Kidney (tissue), 14 donors: ENCODE results near the gene CDKN2AIPNL. TPM values are rescaled to one million over a fixed set of nuclear protein-coding genes. Genes with fewer than 3 reads are reported as not detected.

ENCODE experiments used
- DNase-seq, 5 donors: peaks; one replicate each; pipeline ENCODE4 v3.0.0-alpha.2; 2013 to 2020
- FAIRE-seq: peaks from 2 replicates; lab custom pipeline; 2012; peaks lifted over from hg19 to GRCh38; lab: Jason Lieb, UNC
- H3K27ac ChIP-seq, 2 donors: one replicate each; pipeline ENCODE4 v1.7.0; 2013; ENCODE audit warnings: low read depth in 2 of 2, low read length in 2 of 2, inconsistent platforms in 1 of 2
- H3K27me3 ChIP-seq: one replicate; pipeline ENCODE4 v1.7.1; 2013; ENCODE audit warnings: low read length, inconsistent platforms; ENCODE audit not compliant: control insufficient read depth, insufficient read depth
- H3K36me3 ChIP-seq, 3 donors: one replicate each; pipeline versions ENCODE4 v1.7.0 to v1.7.1; 2013; ENCODE audit warnings: low read length in 3 of 3, control low read depth in 1 of 3, inconsistent platforms in 1 of 3; ENCODE audit not compliant: insufficient read depth in 3 of 3, control insufficient read depth in 2 of 3
- H3K4me1 ChIP-seq, 3 donors: one replicate each; pipeline versions ENCODE4 v1.7.0 to v1.7.1; 2013; ENCODE audit warnings: low read length in 3 of 3, inconsistent platforms in 1 of 3, low read depth in 1 of 3; ENCODE audit not compliant: control insufficient read depth in 2 of 3, insufficient read depth in 2 of 3
- H3K4me3 ChIP-seq, 3 donors: one replicate each; pipeline versions ENCODE4 v1.7.0 to v1.8.1; 2013; ENCODE audit warnings: low read length in 3 of 3, control low read depth in 1 of 3, inconsistent platforms in 1 of 3
- H3K9ac ChIP-seq, 3 donors: one replicate each; pipeline versions ENCODE4 v1.7.0 to v1.7.1; 2013; ENCODE audit warnings: low read length in 3 of 3, control low read depth in 1 of 3, inconsistent platforms in 1 of 3
- H3K9me3 ChIP-seq, 3 donors: one replicate each; pipeline versions ENCODE4 v1.7.0 to v1.7.1; 2013; ENCODE audit warnings: low read length in 3 of 3, control low read depth in 1 of 3, inconsistent platforms in 1 of 3; ENCODE audit not compliant: control insufficient read depth in 2 of 3, insufficient read depth in 1 of 3
- intact Hi-C: fragments of 100-400 bp; cut with DNase I; formaldehyde crosslinking; loops from one replicate; pipeline ENCODE4 v1.11.1; 2022
- polyA plus RNA-seq: library from polyadenylated mRNA; stranded (reverse); fragments of 350-450 nt; fragmentation: Illumina TruSeq; extraction: RNeasy Lipid Tissue Mini Kit (QIAGEN cat#74804); gene quantifications from one replicate; pipeline ENCODE4 v1.2.3, GENCODE V29; 2014; ENCODE audit warnings: low read depth, low replicate concordance; ENCODE audit not compliant: insufficient read depth
- total RNA-seq: library from RNA; stranded (reverse); fragmentation: NEBNext Ultra II Directional; extraction: Animal tissue kit (Norgen Biotek cat#: 25700); gene quantifications from one replicate; pipeline ENCODE4 v1.2.1, GENCODE V29; 2021
- TF ChIP-seq, protein P1 (sequence below): IDR thresholded peaks from 3 replicates; pipeline ENCODE4 v1.5.1; 2012; ENCODE audit warnings: mild to moderate bottlenecking, moderate library complexity, borderline replicate concordance; ENCODE audit not compliant: insufficient read depth; ENCODE audit errors: extremely low read depth
- donor health status: control.
- donor health status: control.
- donor health status: control.
- donor health status: control.
- donor health status: control.
- donor health status: DM: yes; HTN: yes; CAD: no.
- donor health status: Normal renal cell carcinoma (clear cell type).

Gene CDKN2AIPNL
- total and polyA plus RNA-seq, 2 donors from 2014 or later = 19.0 to 38.2 TPM

DNA sequence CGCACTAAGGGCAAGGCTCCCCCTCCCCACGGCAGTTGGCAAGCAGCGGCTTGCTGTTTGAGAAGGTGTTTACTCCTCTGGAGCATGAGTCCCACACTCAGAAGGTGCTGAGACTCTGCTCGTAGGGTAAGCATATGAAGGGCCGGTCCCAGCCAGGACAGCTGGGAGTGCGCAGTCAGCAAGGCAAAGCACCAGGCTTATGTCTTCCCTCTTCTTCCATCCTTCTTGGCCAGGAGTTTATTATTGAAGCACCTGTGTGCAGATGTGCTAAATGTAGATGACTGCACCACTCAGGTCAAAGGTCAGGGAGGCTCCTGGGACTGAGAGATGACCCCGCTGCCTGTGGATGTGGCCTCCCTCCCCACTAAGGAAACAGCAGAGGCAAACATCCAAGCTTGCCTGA lies 27.0 kb upstream of the CDKN2AIPNL start:
- intact Hi-C loops = no loop called here
- Histone ChIP-seq H3K4me1 (peaks cover 0 to 30% (median 27%) of the 10 kb centered on the region in 3 donors), H3K36me3 (no peaks in the 10 kb centered on the region), H3K9ac (no peak overlapping the region), H3K9me3 (no peaks in the 10 kb centered on the region), H3K27ac (no peak overlapping the region), H3K27me3 (no peaks in the 10 kb centered on the region), H3K4me3 (no peak overlapping the region)
- FAIRE-seq (no peak), DNase-seq (no peak)
- TF ChIP-seq, protein P1, sequence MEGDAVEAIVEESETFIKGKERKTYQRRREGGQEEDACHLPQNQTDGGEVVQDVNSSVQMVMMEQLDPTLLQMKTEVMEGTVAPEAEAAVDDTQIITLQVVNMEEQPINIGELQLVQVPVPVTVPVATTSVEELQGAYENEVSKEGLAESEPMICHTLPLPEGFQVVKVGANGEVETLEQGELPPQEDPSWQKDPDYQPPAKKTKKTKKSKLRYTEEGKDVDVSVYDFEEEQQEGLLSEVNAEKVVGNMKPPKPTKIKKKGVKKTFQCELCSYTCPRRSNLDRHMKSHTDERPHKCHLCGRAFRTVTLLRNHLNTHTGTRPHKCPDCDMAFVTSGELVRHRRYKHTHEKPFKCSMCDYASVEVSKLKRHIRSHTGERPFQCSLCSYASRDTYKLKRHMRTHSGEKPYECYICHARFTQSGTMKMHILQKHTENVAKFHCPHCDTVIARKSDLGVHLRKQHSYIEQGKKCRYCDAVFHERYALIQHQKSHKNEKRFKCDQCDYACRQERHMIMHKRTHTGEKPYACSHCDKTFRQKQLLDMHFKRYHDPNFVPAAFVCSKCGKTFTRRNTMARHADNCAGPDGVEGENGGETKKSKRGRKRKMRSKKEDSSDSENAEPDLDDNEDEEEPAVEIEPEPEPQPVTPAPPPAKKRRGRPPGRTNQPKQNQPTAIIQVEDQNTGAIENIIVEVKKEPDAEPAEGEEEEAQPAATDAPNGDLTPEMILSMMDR = no peak

DNA sequence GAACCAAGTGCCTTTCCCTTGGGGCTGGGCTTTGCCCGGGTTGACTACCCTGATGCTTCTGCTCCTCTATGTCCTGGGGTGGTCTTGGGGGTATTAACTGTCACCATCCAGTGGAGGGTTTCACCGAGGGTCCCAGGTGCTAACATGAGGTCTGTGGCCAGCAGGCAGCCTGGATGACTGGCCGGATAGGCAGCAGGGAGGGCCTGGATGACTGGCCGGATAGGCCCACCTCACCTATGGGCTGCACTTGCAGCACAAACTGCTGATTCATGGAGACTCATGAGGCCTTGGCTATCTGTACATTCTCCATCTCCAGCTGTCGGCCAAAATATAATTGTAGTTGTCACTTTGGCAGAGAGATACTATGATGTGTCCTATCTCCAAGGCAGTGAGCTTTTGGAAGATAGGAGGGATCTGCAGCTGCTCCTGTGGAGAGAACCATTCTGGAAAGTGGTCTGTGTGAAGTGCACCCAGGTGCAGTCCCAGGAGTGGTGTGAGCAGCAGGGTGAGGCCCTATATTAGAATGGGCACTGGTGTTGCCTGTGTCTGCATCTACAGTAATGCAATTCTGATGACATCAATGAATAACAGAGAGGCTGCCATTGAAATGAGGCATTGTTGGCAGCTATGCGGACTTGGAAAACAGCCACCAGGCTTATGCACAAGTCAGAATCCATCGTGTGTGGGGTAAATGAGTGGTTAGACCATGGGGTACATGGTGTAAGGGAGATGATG lies 26.3 kb upstream of the CDKN2AIPNL start:
- intact Hi-C loops = no loop called here
- FAIRE-seq (no peak), DNase-seq (no peak)
- no peaks in the 10 kb centered on the region for H3K9me3 ChIP-seq
- no peak overlapping the region for H3K27ac ChIP-seq
- TF ChIP-seq, protein P1 = no peak
- H3K4me1 ChIP-seq = peaks cover 0 to 30% (median 27%) of the 10 kb centered on the region in 3 donors
- no peaks in the 10 kb centered on the region for H3K27me3 ChIP-seq
- no peak overlapping the region for H3K9ac ChIP-seq
- no peak overlapping the region for H3K4me3 ChIP-seq
- no peaks in the 10 kb centered on the region for H3K36me3 ChIP-seq

DNA sequence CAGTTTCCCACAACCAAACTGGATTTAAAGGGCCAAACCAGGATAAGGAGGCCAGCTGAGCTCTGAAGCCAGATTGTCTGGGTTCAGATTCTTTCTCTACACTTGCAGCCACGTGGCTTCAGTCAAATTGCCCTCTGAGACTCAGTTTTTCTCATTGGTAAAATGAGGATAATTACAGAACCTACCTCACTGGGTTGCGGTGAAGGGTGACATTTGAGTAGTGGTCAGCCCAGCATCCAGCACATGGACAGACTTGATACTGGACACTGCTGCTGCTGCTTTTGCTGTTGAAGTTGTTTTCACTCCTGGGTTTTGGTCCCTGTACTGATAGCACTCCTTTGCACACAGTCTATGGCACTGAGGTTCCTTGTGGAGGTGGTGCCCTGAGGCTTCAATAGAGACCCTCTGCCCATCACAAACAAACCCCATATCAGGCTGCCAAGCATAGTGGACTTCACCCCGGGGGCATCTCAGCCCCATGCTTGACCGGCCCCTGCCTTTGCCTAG lies 25.7 kb upstream of the CDKN2AIPNL start:
- no peak overlapping the region for H3K4me3 ChIP-seq
- H3K9me3 ChIP-seq = no peaks in the 10 kb centered on the region
- DNase-seq (no peak), FAIRE-seq (no peak)
- no peak overlapping the region for H3K9ac ChIP-seq
- H3K4me1 ChIP-seq = peaks cover 0 to 30% (median 27%) of the 10 kb centered on the region in 3 donors
- TF ChIP-seq, protein P1 = no peak
- no peak overlapping the region for H3K27ac ChIP-seq
- no peaks in the 10 kb centered on the region for H3K36me3 ChIP-seq
- no peaks in the 10 kb centered on the region for H3K27me3 ChIP-seq
- intact Hi-C loops = no loop called here
